HCT116 (cell line): ENCODE measurements around the gene ZNF474. TPM values are rescaled to one million over a fixed set of nuclear protein-coding genes. Genes with fewer than 3 reads are reported as not detected.

Experiments used
- ATAC-seq: fragments of 200-7000 bp; cut with Tn5 transposase; 2 replicates; pipeline ENCODE4 v1.9.1; 2020; ENCODE audit warnings: mild to moderate bottlenecking, moderate library complexity
- BruUV-seq: library from RNA; stranded (reverse); fragments of 400-500 nt; replicated peaks from 2 replicates; lab custom pipeline; 2021; lab: Mats Ljungman, UMichigan
- CTCF ChIA-PET: fragments of 300-600 bp; sonication (Branson Sonifier 250); formaldehyde crosslinking; loops from one replicate; lab custom pipeline; 2021; ENCODE audit warnings: antibody characterized with exemption; lab: Charles Lee
- POLR2A ChIA-PET: fragments of 300-600, 350-600 bp; sonication (Branson Sonifier 250); formaldehyde crosslinking; loops from one replicate; lab custom pipeline; 2021; ENCODE audit warnings: antibody characterized with exemption; lab: Charles Lee
- RAD21 ChIA-PET, 2 experiments: fragments of 300-600 bp; sonication (Branson Sonifier 250); formaldehyde crosslinking; loops; one replicate each; lab custom pipeline; 2023; ENCODE audit warnings: low total read pairs in 2 of 2; ENCODE audit not compliant: uncharacterized antibody in 2 of 2, unreplicated experiment in 2 of 2, low non-redundant PET in 1 of 2; lab: Charles Lee
- DNase-seq: peaks from one replicate; pipeline ENCODE4 v3.0.0-alpha.2; 2010; ENCODE audit warnings: low read depth, low spot score
- H2AFZ ChIP-seq: fragments of 200-600 bp; shearing (Covaris generic), sonication (generic); 2 replicates; pipeline ENCODE4 v1.6.1; 2017; ENCODE audit warnings: low read depth, mixed run types, mixed read lengths, antibody characterized with exemption, low read length; ENCODE audit not compliant: poor library complexity, severe bottlenecking
- H3K27ac ChIP-seq: 2 replicates; pipeline ENCODE4 v1.5.1; 2012; ENCODE audit warnings: low read depth, low read length
- H3K27me3 ChIP-seq: fragments of 200-600 bp; sonication (generic); 2 replicates; pipeline ENCODE4 v1.6.1; 2016; ENCODE audit warnings: mixed run types, low read length, mixed read lengths; ENCODE audit not compliant: insufficient read depth
- H3K36me3 ChIP-seq, 2 experiments: fragments of 200-500 bp in 1 of 2; fragments of 200-600 bp in 1 of 2; sonication (Bioruptor generic) in 1 of 2; sonication (generic) in 1 of 2; 2 replicates each; pipeline versions ENCODE4 v1.5.1 to v1.6.1; 2014 to 2016; ENCODE audit warnings: low read length in 2 of 2, inconsistent platforms in 1 of 2, mixed read lengths in 1 of 2, mixed run types in 1 of 2; ENCODE audit not compliant: insufficient read depth in 2 of 2, control insufficient read depth in 1 of 2
- H3K4me1 ChIP-seq, 2 experiments: fragments of 200-600 bp in 1 of 2; sonication (generic) in 1 of 2; 2 replicates each; pipeline versions ENCODE4 v1.5.1 to v1.6.1; 2012 to 2017; ENCODE audit warnings: low read length in 2 of 2, inconsistent platforms in 1 of 2, mild to moderate bottlenecking in 1 of 2, mixed read lengths in 1 of 2, mixed run types in 1 of 2, moderate library complexity in 1 of 2; ENCODE audit not compliant: insufficient read depth in 2 of 2, control insufficient read depth in 1 of 2
- H3K4me2 ChIP-seq: fragments of 200-600 bp; sonication (generic); 2 replicates; pipeline ENCODE4 v1.6.1; 2017; ENCODE audit warnings: mixed run types, low read length, mixed read lengths
- H3K4me3 ChIP-seq, 2 experiments: fragments of 200-600 bp in 1 of 2; sonication (generic) in 1 of 2; replicated peaks in 1 of 2; 2 replicates each; pipeline ENCODE4 v1.5.1; 2011 to 2016; ENCODE audit warnings: low read length in 2 of 2, control low read depth in 1 of 2, low read depth in 1 of 2, mild to moderate bottlenecking in 1 of 2, mixed read lengths in 1 of 2, mixed run types in 1 of 2
- H3K79me2 ChIP-seq: fragments of 200-600 bp; sonication (generic); 2 replicates; pipeline ENCODE4 v1.6.1; 2017; ENCODE audit warnings: mild to moderate bottlenecking, mixed run types, low read length, moderate library complexity, mixed read lengths; ENCODE audit not compliant: insufficient read depth
- H3K9ac ChIP-seq: fragments of 200-600 bp; sonication (generic); 2 replicates; pipeline ENCODE4 v1.6.1; 2016; ENCODE audit warnings: low read length, mixed read lengths
- H3K9me2 ChIP-seq: fragments of 200-600 bp; sonication (generic), shearing (Covaris generic); 2 replicates; pipeline ENCODE4 v1.6.1; 2017; ENCODE audit warnings: mixed run types, mild to moderate bottlenecking, moderate library complexity; ENCODE audit not compliant: insufficient read depth
- H3K9me3 ChIP-seq, 2 experiments: fragments of 200-500 bp in 1 of 2; fragments of 200-600 bp in 1 of 2; sonication (Bioruptor generic) in 1 of 2; sonication (generic) in 1 of 2; 2 replicates each; pipeline ENCODE4 v1.6.1; 2014 to 2017; ENCODE audit warnings: low read length in 2 of 2, mixed read lengths in 2 of 2, inconsistent platforms in 1 of 2, low read depth in 1 of 2, mild to moderate bottlenecking in 1 of 2, mixed run types in 1 of 2, moderate library complexity in 1 of 2; ENCODE audit not compliant: control insufficient read depth in 1 of 2, insufficient read depth in 1 of 2
- H4K20me1 ChIP-seq: fragments of 200-600 bp; sonication (generic), shearing (Covaris generic); 2 replicates; pipeline ENCODE4 v1.6.1; 2017; ENCODE audit warnings: mixed run types, mild to moderate bottlenecking, moderate library complexity; ENCODE audit not compliant: insufficient read depth
- CEBPB ChIP-seq: IDR thresholded peaks from 2 replicates; pipeline ENCODE4 v1.6.1; 2012; ENCODE audit warnings: low read depth
- EGR1 ChIP-seq: IDR thresholded peaks from 2 replicates; pipeline ENCODE4 v1.6.1; 2012; ENCODE audit warnings: low read depth
- ELF1 ChIP-seq: IDR thresholded peaks from 2 replicates; pipeline ENCODE4 v1.6.1; 2012; ENCODE audit warnings: low read depth, borderline replicate concordance
- EZH2phosphoT487 ChIP-seq: fragments of 200-600 bp; IDR thresholded peaks from 2 replicates; pipeline ENCODE4 v1.6.1; 2018; ENCODE audit warnings: antibody characterized with exemption, borderline replicate concordance
- FOSL1 ChIP-seq: IDR thresholded peaks from 2 replicates; pipeline ENCODE4 v1.6.1; 2012; ENCODE audit warnings: low read depth
- JUND ChIP-seq: IDR thresholded peaks from 2 replicates; pipeline ENCODE4 v1.6.1; 2012
- POLR2A ChIP-seq: IDR thresholded peaks from 2 replicates; pipeline ENCODE4 v1.7.0; 2011; ENCODE audit warnings: borderline replicate concordance; ENCODE audit not compliant: insufficient read depth, insufficient read length; ENCODE audit errors: extremely low read depth
- POLR2AphosphoS5 ChIP-seq: IDR thresholded peaks from 2 replicates; pipeline ENCODE4 v1.6.1; 2011; ENCODE audit warnings: mild to moderate bottlenecking, low read depth, low read length, moderate library complexity
- RAD21 ChIP-seq: IDR thresholded peaks from 2 replicates; pipeline ENCODE4 v1.6.1; 2012; ENCODE audit warnings: low read depth, mild to moderate bottlenecking
- SIN3A ChIP-seq: IDR thresholded peaks from 2 replicates; pipeline ENCODE4 v1.6.1; 2012; ENCODE audit warnings: low read depth
- SP1 ChIP-seq: IDR thresholded peaks from 2 replicates; pipeline ENCODE4 v1.6.1; 2012; ENCODE audit warnings: low read depth
- TCF7L2 ChIP-seq: IDR thresholded peaks from 2 replicates; pipeline ENCODE4 v1.7.0; 2011; ENCODE audit warnings: borderline replicate concordance, inconsistent platforms; ENCODE audit not compliant: insufficient read depth, insufficient read length; ENCODE audit errors: extremely low read depth
- ZFX ChIP-seq: fragments of 450-650 bp; IDR thresholded peaks from 2 replicates; pipeline ENCODE4 v1.6.1; 2017
- intact Hi-C: fragments of 100-400 bp; cut with micrococcal nuclease; formaldehyde crosslinking; loops from 2 replicates; pipeline ENCODE4 v1.10.0; 2022
- total RNA-seq: library from RNA; stranded (reverse); gene quantifications from one replicate; pipeline ENCODE4 v1.2.1, GENCODE V29; 2021; ENCODE audit not compliant: unreplicated experiment
- TF ChIP-seq, protein P1 (sequence below): IDR thresholded peaks from 2 replicates; pipeline ENCODE4 v1.6.1; 2012
- TF ChIP-seq, protein P2 (sequence below): IDR thresholded peaks from 2 replicates; pipeline ENCODE4 v1.6.1; 2012
- TF ChIP-seq, protein P3 (sequence below): IDR thresholded peaks from 2 replicates; pipeline ENCODE4 v1.6.1; 2011; ENCODE audit warnings: mild to moderate bottlenecking, low read length, moderate library complexity; ENCODE audit not compliant: insufficient replicate concordance; ENCODE audit errors: extremely low read depth

ZNF474 gene
- total RNA-seq, 1 experiment from 2014 or later: 0.37 TPM

GRCh38 chr5:122172207-122172606 lies 42.9 kb downstream of the ZNF474 start:
- H3K27me3 ChIP-seq: no peaks in the 10 kb centered on the region
- DNase-seq: no peak
- H3K9me2 ChIP-seq: no peaks in the 10 kb centered on the region
- no peak overlapping the region for H3K4me3 ChIP-seq
- no TSS peak for BruUV-seq
- no peaks in the 10 kb centered on the region for H4K20me1 ChIP-seq
- ATAC-seq: no peak
- no peak overlapping the region for H2AFZ ChIP-seq
- CTCF ChIA-PET: no interaction called here
- H3K9me3 ChIP-seq: no peaks in the 10 kb centered on the region
- no peaks in the 10 kb centered on the region for H3K79me2 ChIP-seq
- intact Hi-C loops: no loop called here
- H3K27ac ChIP-seq: no peak overlapping the region
- TF ChIP-seq POLR2AphosphoS5 (no peak), EZH2phosphoT487 (no peak), RAD21 (no peak), CEBPB (no peak), ZFX (no peak), FOSL1 (no peak), SP1 (no peak), EGR1 (no peak)
- TF ChIP-seq, protein P1, sequence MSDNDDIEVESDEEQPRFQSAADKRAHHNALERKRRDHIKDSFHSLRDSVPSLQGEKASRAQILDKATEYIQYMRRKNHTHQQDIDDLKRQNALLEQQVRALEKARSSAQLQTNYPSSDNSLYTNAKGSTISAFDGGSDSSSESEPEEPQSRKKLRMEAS: no peak
- TF ChIP-seq, protein P2, sequence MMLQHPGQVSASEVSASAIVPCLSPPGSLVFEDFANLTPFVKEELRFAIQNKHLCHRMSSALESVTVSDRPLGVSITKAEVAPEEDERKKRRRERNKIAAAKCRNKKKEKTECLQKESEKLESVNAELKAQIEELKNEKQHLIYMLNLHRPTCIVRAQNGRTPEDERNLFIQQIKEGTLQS: no peak
- no peak overlapping the region for H3K9ac ChIP-seq
- POLR2A ChIA-PET: no interaction called here
- H3K4me2 ChIP-seq: no peak overlapping the region
- RAD21 ChIA-PET: no interaction called here
- no peaks in the 10 kb centered on the region for H3K4me1 ChIP-seq
- H3K36me3 ChIP-seq: no peaks in the 10 kb centered on the region

GRCh38 chr5:122173474-122174415 lies 44.4 kb downstream of the ZNF474 start:
- no peak for ATAC-seq
- no TSS peak for BruUV-seq
- Histone ChIP-seq H3K27ac (no peak overlapping the region), H3K9me2 (no peaks in the 10 kb centered on the region), H3K4me1 (no peaks in the 10 kb centered on the region), H3K4me2 (no peak overlapping the region), H3K79me2 (no peaks in the 10 kb centered on the region), H3K9ac (no peak overlapping the region), H3K27me3 (no peaks in the 10 kb centered on the region), H3K9me3 (no peaks in the 10 kb centered on the region), H2AFZ (no peak overlapping the region), H3K4me3 (no peak overlapping the region), H4K20me1 (no peaks in the 10 kb centered on the region), H3K36me3 (no peaks in the 10 kb centered on the region)
- intact Hi-C loops: no loop called here
- ChIA-PET POLR2A (no interaction called here), CTCF (no interaction called here), RAD21 (no interaction called here)
- DNase-seq: no peak
- TF ChIP-seq FOSL1 (no peak), RAD21 (no peak), EZH2phosphoT487 (no peak), EGR1 (no peak), JUND (no peak), POLR2A (no peak), ELF1 (no peak), ZFX (no peak), TCF7L2 (no peak), SIN3A (no peak), POLR2AphosphoS5 (no peak)
- TF ChIP-seq, protein P3, sequence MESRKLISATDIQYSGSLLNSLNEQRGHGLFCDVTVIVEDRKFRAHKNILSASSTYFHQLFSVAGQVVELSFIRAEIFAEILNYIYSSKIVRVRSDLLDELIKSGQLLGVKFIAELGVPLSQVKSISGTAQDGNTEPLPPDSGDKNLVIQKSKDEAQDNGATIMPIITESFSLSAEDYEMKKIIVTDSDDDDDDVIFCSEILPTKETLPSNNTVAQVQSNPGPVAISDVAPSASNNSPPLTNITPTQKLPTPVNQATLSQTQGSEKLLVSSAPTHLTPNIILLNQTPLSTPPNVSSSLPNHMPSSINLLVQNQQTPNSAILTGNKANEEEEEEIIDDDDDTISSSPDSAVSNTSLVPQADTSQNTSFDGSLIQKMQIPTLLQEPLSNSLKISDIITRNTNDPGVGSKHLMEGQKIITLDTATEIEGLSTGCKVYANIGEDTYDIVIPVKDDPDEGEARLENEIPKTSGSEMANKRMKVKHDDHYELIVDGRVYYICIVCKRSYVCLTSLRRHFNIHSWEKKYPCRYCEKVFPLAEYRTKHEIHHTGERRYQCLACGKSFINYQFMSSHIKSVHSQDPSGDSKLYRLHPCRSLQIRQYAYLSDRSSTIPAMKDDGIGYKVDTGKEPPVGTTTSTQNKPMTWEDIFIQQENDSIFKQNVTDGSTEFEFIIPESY: no peak
- TF ChIP-seq, protein P2: no peak
